H1 (cell line): ENCODE results near the gene QSER1. TPM values are rescaled to one million over a fixed set of nuclear protein-coding genes. Genes with fewer than 3 reads are reported as not detected.

Experiments
- CTCF ChIA-PET: fragments of 300-600 bp; sonication (Branson Sonifier 250); formaldehyde crosslinking; loops from one replicate; lab custom pipeline; 2021; ENCODE audit not compliant: partially characterized antibody; lab: Charles Lee
- POLR2A ChIA-PET: fragments of 300-600 bp; sonication (Branson Sonifier 250); formaldehyde crosslinking; loops from one replicate; lab custom pipeline; 2021; ENCODE audit warnings: inconsistent platforms; ENCODE audit not compliant: partially characterized antibody; lab: Charles Lee
- DNase-seq, 2 experiments: peaks; one replicate each; pipeline versions ENCODE4 v3.0.0 to v3.0.0-alpha.2; 2010 to 2022; ENCODE audit warnings: low spot score in 2 of 2, low read depth in 1 of 2, mixed read lengths in 1 of 2
- FAIRE-seq: peaks from 2 replicates; lab custom pipeline; 2011; peaks lifted over from hg19 to GRCh38; lab: Jason Lieb, UNC
- H2AFZ ChIP-seq: 2 replicates; pipeline ENCODE4 v1.8.1; 2012; ENCODE audit warnings: low read length, inconsistent platforms
- H2AK5ac ChIP-seq: 2 replicates; pipeline ENCODE4 v1.6.1; 2013; ENCODE audit warnings: low read depth, low read length
- H2BK120ac ChIP-seq: replicated peaks from 2 replicates; pipeline ENCODE3; 2013; ENCODE audit warnings: low read depth, low read length, inconsistent platforms
- H2BK12ac ChIP-seq: 2 replicates; pipeline ENCODE4 v1.6.1; 2013; ENCODE audit warnings: low read depth, low read length
- H2BK15ac ChIP-seq: 2 replicates; pipeline ENCODE4 v1.6.1; 2013; ENCODE audit warnings: low read length
- H2BK20ac ChIP-seq: 2 replicates; pipeline ENCODE4 v1.6.1; 2013; ENCODE audit warnings: low read length
- H2BK5ac ChIP-seq: 2 replicates; pipeline ENCODE4 v1.6.1; 2013; ENCODE audit warnings: low read depth, low read length
- H3K14ac ChIP-seq: 2 replicates; pipeline ENCODE4 v1.6.1; 2013; ENCODE audit warnings: inconsistent platforms; ENCODE audit not compliant: insufficient read length
- H3K18ac ChIP-seq: 2 replicates; pipeline ENCODE4 v1.6.1; 2013; ENCODE audit warnings: low read length; ENCODE audit errors: extremely low read depth
- H3K23ac ChIP-seq: 2 replicates; pipeline ENCODE4 v1.6.1; 2013; ENCODE audit warnings: inconsistent platforms; ENCODE audit not compliant: insufficient read length
- H3K23me2 ChIP-seq: 2 replicates; pipeline ENCODE4 v1.6.1; 2013; ENCODE audit warnings: low read depth, low read length
- H3K27ac ChIP-seq: 2 replicates; pipeline ENCODE4 v1.6.1; 2011; ENCODE audit warnings: low read depth, low read length, inconsistent platforms
- H3K27me3 ChIP-seq, 4 experiments: replicated peaks in 1 of 4; 1 replicate in 1 of 4; 2 replicates in 3 of 4; pipeline versions ENCODE4 v1.6.1 to v1.8.1; 2011 to 2013; ENCODE audit warnings: low read length in 3 of 4, mild to moderate bottlenecking in 3 of 4, inconsistent platforms in 2 of 4, mixed read lengths in 2 of 4, moderate library complexity in 1 of 4; ENCODE audit not compliant: control insufficient read depth in 3 of 4, insufficient read depth in 3 of 4; ENCODE audit errors: extremely low read depth in 1 of 4
- H3K36me3 ChIP-seq, 4 experiments: 2 replicates each; pipeline versions ENCODE4 v1.6.1 to v1.8.1; 2011 to 2013; ENCODE audit warnings: mild to moderate bottlenecking in 4 of 4, low read length in 3 of 4, moderate library complexity in 2 of 4, control low read depth in 1 of 4, inconsistent platforms in 1 of 4; ENCODE audit not compliant: insufficient read depth in 4 of 4, control insufficient read depth in 2 of 4
- H3K4ac ChIP-seq: replicated peaks from 2 replicates; pipeline ENCODE3; 2013; ENCODE audit warnings: low read length, low read depth, mixed read lengths, inconsistent platforms; ENCODE audit not compliant: insufficient read length
- H3K4me1 ChIP-seq, 4 experiments: replicated peaks in 1 of 4; 1 replicate in 1 of 4; 2 replicates in 3 of 4; pipeline versions ENCODE4 v1.6.1 to v1.8.1; 2011 to 2013; ENCODE audit warnings: low read length in 3 of 4, inconsistent platforms in 2 of 4, mixed read lengths in 1 of 4; ENCODE audit not compliant: insufficient read depth in 4 of 4, control insufficient read depth in 3 of 4
- H3K4me2 ChIP-seq, 2 experiments: 2 replicates each; pipeline versions ENCODE4 v1.6.1 to v1.8.1; 2011 to 2013; ENCODE audit warnings: low read depth in 2 of 2, low read length in 2 of 2, control low read depth in 1 of 2, inconsistent platforms in 1 of 2, mild to moderate bottlenecking in 1 of 2; ENCODE audit not compliant: insufficient read depth in 1 of 2
- H3K4me3 ChIP-seq, 4 experiments: fragments of 200-600, 300-600 bp in 1 of 4; sonication (generic), shearing (Covaris generic), sonication (Bioruptor Twin) in 1 of 4; 2 replicates each; pipeline versions ENCODE4 v1.5.1 to v1.8.1; 2011 to 2016; ENCODE audit warnings: low read length in 4 of 4, low read depth in 3 of 4, control low read depth in 2 of 4, inconsistent platforms in 2 of 4, mild to moderate bottlenecking in 2 of 4, mixed read lengths in 1 of 4, moderate library complexity in 1 of 4; ENCODE audit not compliant: insufficient read depth in 2 of 4; ENCODE audit errors: extremely low read depth in 1 of 4
- H3K56ac ChIP-seq: replicated peaks from 2 replicates; pipeline ENCODE3; 2013; ENCODE audit warnings: low read depth, mild to moderate bottlenecking, mixed read lengths, low read length, inconsistent platforms; ENCODE audit not compliant: insufficient read length
- H3K79me1 ChIP-seq: 2 replicates; pipeline ENCODE4 v1.6.1; 2013; ENCODE audit warnings: low read depth, low read length, control low read depth
- H3K79me2 ChIP-seq, 2 experiments: 2 replicates each; pipeline versions ENCODE4 v1.6.1 to v1.8.1; 2012 to 2013; ENCODE audit warnings: low read length in 2 of 2, mild to moderate bottlenecking in 2 of 2, inconsistent platforms in 1 of 2; ENCODE audit not compliant: insufficient read depth in 2 of 2, control insufficient read depth in 1 of 2
- H3K9ac ChIP-seq, 4 experiments: replicated peaks in 1 of 4; 1 replicate in 1 of 4; 2 replicates in 3 of 4; pipeline versions ENCODE4 v1.6.1 to v1.8.1; 2011 to 2013; ENCODE audit warnings: low read depth in 3 of 4, low read length in 3 of 4, control low read depth in 2 of 4, mild to moderate bottlenecking in 2 of 4, moderate library complexity in 2 of 4, inconsistent platforms in 1 of 4; ENCODE audit errors: extremely low read depth in 1 of 4
- H3K9me3 ChIP-seq, 2 experiments: 2 replicates each; pipeline versions ENCODE4 v1.6.1 to v1.8.1; 2012 to 2013; ENCODE audit warnings: mild to moderate bottlenecking in 2 of 2, moderate library complexity in 2 of 2, control low read depth in 1 of 2, inconsistent platforms in 1 of 2, low read depth in 1 of 2, low read length in 1 of 2, mixed read lengths in 1 of 2; ENCODE audit not compliant: insufficient read depth in 2 of 2
- H4K20me1 ChIP-seq, 2 experiments: replicated peaks in 1 of 2; 2 replicates each; pipeline versions ENCODE3 to v1.8.1; 2011 to 2013; ENCODE audit warnings: inconsistent platforms in 2 of 2, low read length in 2 of 2, mild to moderate bottlenecking in 1 of 2; ENCODE audit not compliant: insufficient read depth in 2 of 2, control insufficient read depth in 1 of 2
- H4K5ac ChIP-seq: 2 replicates; pipeline ENCODE4 v1.6.1; 2013; ENCODE audit warnings: low read length, low read depth, mixed read lengths, inconsistent platforms; ENCODE audit not compliant: insufficient read length
- H4K8ac ChIP-seq: 2 replicates; pipeline ENCODE4 v1.8.0; 2013; ENCODE audit warnings: mild to moderate bottlenecking, moderate library complexity, low read length, inconsistent platforms; ENCODE audit not compliant: insufficient read depth; ENCODE audit errors: extremely low read depth
- H4K91ac ChIP-seq: replicated peaks from 2 replicates; pipeline ENCODE3; 2013; ENCODE audit warnings: low read length, mixed read lengths, inconsistent platforms; ENCODE audit not compliant: insufficient read length
- ATF3 ChIP-seq: IDR thresholded peaks from 2 replicates; pipeline ENCODE4 v1.6.1; 2011; ENCODE audit warnings: low read depth, mild to moderate bottlenecking, low read length; ENCODE audit not compliant: insufficient read depth
- BCL11A ChIP-seq, 2 experiments: IDR thresholded peaks; one replicate each; pipeline ENCODE4 v1.6.1; 2011; ENCODE audit warnings: low read depth in 2 of 2, low read length in 2 of 2, mild to moderate bottlenecking in 2 of 2
- E2F6 ChIP-seq: IDR thresholded peaks from 2 replicates; pipeline ENCODE4 v1.6.1; 2012; ENCODE audit warnings: inconsistent platforms
- GABPA ChIP-seq: IDR thresholded peaks from 2 replicates; pipeline ENCODE4 v1.6.1; 2011; ENCODE audit warnings: mild to moderate bottlenecking, low read length, moderate library complexity, borderline replicate concordance; ENCODE audit not compliant: insufficient read depth
- NANOG ChIP-seq: IDR thresholded peaks from 2 replicates; pipeline ENCODE4 v1.6.1; 2011; ENCODE audit warnings: low read length, low read depth, mild to moderate bottlenecking, inconsistent platforms; ENCODE audit not compliant: insufficient read depth, poor library complexity, severe bottlenecking
- POLR2A ChIP-seq, 2 experiments: IDR thresholded peaks; 1 replicate in 1 of 2; 2 replicates in 1 of 2; pipeline ENCODE4 v1.6.1; 2011; ENCODE audit warnings: low read depth in 2 of 2, low read length in 2 of 2, mild to moderate bottlenecking in 2 of 2; ENCODE audit errors: control extremely low read depth in 1 of 2
- SAP30 ChIP-seq: fragments of 300-600 bp; sonication (generic); IDR thresholded peaks from 2 replicates; pipeline ENCODE4 v1.7.1; 2012; ENCODE audit warnings: low read length, moderate library complexity, mild to moderate bottlenecking, inconsistent platforms; ENCODE audit not compliant: insufficient read depth, insufficient replicate concordance
- SP1 ChIP-seq: IDR thresholded peaks from 2 replicates; pipeline ENCODE4 v1.6.1; 2011; ENCODE audit warnings: low read depth, low read length
- TBP ChIP-seq: IDR thresholded peaks from 2 replicates; pipeline ENCODE4 v1.6.1; 2011; ENCODE audit warnings: low read depth, low read length, improper control_type of control experiment
- WGBS, 2 experiments: shearing (Covaris generic) in 1 of 2; methylation state at CpG; one replicate each; pipeline versions ENCODE4 v1.1.6 to v1.1.7; 2013 to 2015; ENCODE audit warnings: low lambda C conversion rate in 2 of 2, mixed read lengths in 2 of 2, inconsistent platforms in 1 of 2, low coverage in 1 of 2, missing lambda C conversion rate in 1 of 2; ENCODE audit not compliant: insufficient replicate concordance in 2 of 2, insufficient coverage in 1 of 2, insufficient read length in 1 of 2; ENCODE audit errors: extremely low coverage in 1 of 2, missing lambda C conversion rate in 1 of 2; 5-methylcytosine and 5-hydroxymethylcytosine counted together
- polyA plus RNA-seq, 7 experiments: library from polyadenylated mRNA; depleted of rRNA in 3 of 7; stranded (reverse) in 5 of 7; unstranded in 2 of 7; fragments of >200 nt in 5 of 7; fragments of 200-250 nt in 2 of 7; gene quantifications; 1 replicate in 5 of 7; 2 replicates in 1 of 7; 4 replicates in 1 of 7; pipeline versions ENCODE4 v1.2.1 to v1.2.3, GENCODE V29; 2011 to 2013; ENCODE audit warnings: missing spikeins in 2 of 7, mixed read lengths in 2 of 7
- total RNA-seq: library from RNA; stranded (reverse); fragmentation: NEBNext Ultra II Directional; extraction: Animal tissue kit (Norgen Biotek cat#: 25700); gene quantifications from 2 replicates; pipeline ENCODE4 v1.2.1, GENCODE V29; 2021

QSER1 gene
- total and polyA plus RNA-seq, 2 of the 8 experiments (the other 6 are each of a cell fraction or from before 2014, with no cell fraction given) = 29.3 to 117 TPM

GRCh38 chr11:33027846-33028536 lies 135.4 kb downstream of the QSER1 start:
- H3K4ac ChIP-seq = no peak overlapping the region
- TF ChIP-seq E2F6 = no peak
- no peak for TF ChIP-seq ATF3
- TF ChIP-seq TBP = no peak
- no peak for TF ChIP-seq SP1
- no peak for TF ChIP-seq POLR2A (IDR thresholded peaks at IDR 0.05; ENCODE audit: control extremely low read depth in 1 of 2, low read depth in 2 of 2, low read length in 2 of 2)
- TF ChIP-seq NANOG = no peak
- TF ChIP-seq GABPA = no peak
- TF ChIP-seq SAP30 = no peak
- no peak for TF ChIP-seq BCL11A (IDR thresholded peaks at IDR 0.05; ENCODE audit: low read depth in 2 of 2, low read length in 2 of 2)

More at GRCh38 chr11:33027846-33028536, 135.4 kb downstream of the QSER1 start:
- Histone ChIP-seq H3K4me3 (no peak overlapping the region), H2BK15ac (no peak overlapping the region), H3K79me2 (no peaks in the 10 kb centered on the region), H2BK12ac (no peak overlapping the region), H2BK20ac (no peak overlapping the region), H3K56ac (no peak overlapping the region), H4K8ac (no peak overlapping the region), H3K14ac (no peak overlapping the region), H3K18ac (no peak overlapping the region), H2AFZ (no peak overlapping the region), H3K79me1 (no peaks in the 10 kb centered on the region), H3K27me3 (no peaks in the 10 kb centered on the region), H3K27ac (no peak overlapping the region), H3K23me2 (no peaks in the 10 kb centered on the region), H3K4me2 (no peak overlapping the region), H4K5ac (no peak overlapping the region), H2BK5ac (no peak overlapping the region), H3K9ac (no peak overlapping the region), H3K9me3 (no peaks in the 10 kb centered on the region), H2AK5ac (no peak overlapping the region), H4K91ac (no peak overlapping the region), H3K23ac (no peak overlapping the region), H4K20me1 (peaks cover 0 to 1% of the 10 kb centered on the region in 2 experiments), H3K36me3 (no peaks in the 10 kb centered on the region; a peak in 1 of 8 replicates), H3K4me1 (no peaks in the 10 kb centered on the region), H2BK120ac (no peak overlapping the region)
- ChIA-PET CTCF (interaction anchor here (0.5 to 1.5 kb wide), 2 partner anchors 9 to 89 kb away, joined by 3 to 4 read pairs; no protein-coding TSS in a partner anchor), POLR2A (interaction anchor here (1.2 to 1.7 kb wide), 2 partner anchors 11 kb away, joined by 3 to 5 read pairs; partner anchors contain the start of gene TCP11L1)
- WGBS, 2 experiments = 82% methylated on average over 4 of the region's 4 CpGs; no CpG with 5 or more reads in 1 of the 2 experiments
- DNase-seq = no peak
- FAIRE-seq = no peak
